AG09309 (cell line): Measurements from ENCODE around the gene OLAH.

Experiments used
- DNase-seq: peaks from one replicate; pipeline ENCODE4 v3.0.0-alpha.2; 2010; ENCODE audit warnings: low read depth
- H3K4me3 ChIP-seq: 2 replicates; pipeline ENCODE4 v1.5.1; 2011; ENCODE audit warnings: mild to moderate bottlenecking, low read depth, low read length, moderate library complexity; ENCODE audit not compliant: control insufficient read depth
- CTCF ChIP-seq: IDR thresholded peaks from 2 replicates; pipeline ENCODE4 v1.5.1; 2011; ENCODE audit warnings: mild to moderate bottlenecking, low read depth, low read length, inconsistent platforms; ENCODE audit not compliant: insufficient read depth, control insufficient read depth; ENCODE audit errors: missing control alignments

OLAH gene

GRCh38 chr10:15092855-15093408, 49.2 kb downstream of the OLAH start:
- TF ChIP-seq CTCF, result no peak
- DNase-seq, result no peak
- H3K4me3 ChIP-seq, result no peak overlapping the region

DNA sequence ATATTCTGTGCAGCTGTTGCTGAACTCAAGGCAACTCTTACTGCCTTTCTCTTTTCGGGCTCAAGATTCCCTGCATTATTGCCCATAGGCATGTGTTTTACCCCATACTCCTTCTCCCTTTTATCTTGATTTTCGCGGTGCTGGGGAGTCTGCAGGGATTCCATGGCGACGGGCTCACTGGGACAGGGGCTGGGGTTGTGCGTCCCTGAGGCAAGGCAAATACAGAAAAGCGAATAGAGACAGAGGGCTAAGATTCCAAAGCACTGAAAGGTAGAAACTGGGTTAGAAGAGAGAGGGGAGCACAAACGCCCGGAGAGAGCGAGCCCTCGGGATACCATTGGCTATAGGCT, 52.9 kb downstream of the OLAH start:
- no peak for DNase-seq
- H3K4me3 ChIP-seq, result peak overlapping the region; percentile 61
- no peak for TF ChIP-seq CTCF

- peak within 1 kb of the TSS; percentile 61 for H3K4me3 ChIP-seq
- DNase-seq, result peak; percentile 79
- no peak for TF ChIP-seq CTCF
Measured at GRCh38 chr10:15097011-15097812, 53.5 kb downstream of the OLAH start, which contains the start of gene RPP38. TSS of gene RPP38 (plus strand) at chr10:15097355. CDS start at chr10:15103315, 5,960 bp downstream.

DNA sequence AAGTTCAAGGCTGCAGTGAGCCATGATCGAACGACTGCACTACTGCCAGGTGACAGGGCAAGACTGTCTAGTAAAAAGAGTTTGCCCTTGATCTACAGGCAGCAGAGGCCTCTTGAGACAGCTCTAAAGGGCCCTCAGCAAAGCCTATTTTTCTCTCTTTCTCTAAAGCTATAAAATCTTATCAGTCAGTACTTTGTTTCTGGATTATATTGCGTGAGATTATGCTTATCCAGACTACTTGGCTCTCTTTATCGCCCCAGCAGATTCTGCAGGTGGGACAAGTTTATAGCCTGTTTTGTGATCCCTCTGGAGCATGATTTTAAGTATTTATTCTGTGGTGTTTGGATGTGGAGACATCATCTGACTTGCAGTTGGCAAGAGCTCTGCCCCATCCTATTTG, 56.1 kb downstream of the OLAH start:
- DNase-seq, result no peak
- H3K4me3 ChIP-seq, result no peak overlapping the region
- no peak for TF ChIP-seq CTCF

- TF ChIP-seq CTCF, result no peak
- no peak for DNase-seq
- no peak overlapping the region for H3K4me3 ChIP-seq
Measured at GRCh38 chr10:15103513-15103912, 59.8 kb downstream of the OLAH start.

GRCh38 chr10:15106352-15107013, 62.7 kb downstream of the OLAH start:
- DNase-seq, result no peak
- peak; percentile 86 for TF ChIP-seq CTCF
- no peak overlapping the region for H3K4me3 ChIP-seq
